Occipital lobe (tissue), 2 donors: ENCODE measurements around the gene AQP11. TPM values are rescaled to one million over a fixed set of nuclear protein-coding genes. Genes with fewer than 3 reads are reported as not detected.
A peak's percentile ranks its signal among the peaks of the same experiment; 100 is the strongest.
"Not testable (repeated sequence)": the region's sequence is repeated elsewhere in the genome, so short reads cannot be mapped to it uniquely, and the experiment has no call there.

ENCODE experiments used
- DNase-seq: peaks from one replicate; lab custom pipeline; 2025; lab: John Stamatoyannopoulos, UW
- total RNA-seq: library from RNA; depleted of rRNA; stranded (reverse); fragments of >200 nt; gene quantifications from one replicate; pipeline ENCODE4 v1.2.3, GENCODE V29; 2014

AQP11 gene, protein sequence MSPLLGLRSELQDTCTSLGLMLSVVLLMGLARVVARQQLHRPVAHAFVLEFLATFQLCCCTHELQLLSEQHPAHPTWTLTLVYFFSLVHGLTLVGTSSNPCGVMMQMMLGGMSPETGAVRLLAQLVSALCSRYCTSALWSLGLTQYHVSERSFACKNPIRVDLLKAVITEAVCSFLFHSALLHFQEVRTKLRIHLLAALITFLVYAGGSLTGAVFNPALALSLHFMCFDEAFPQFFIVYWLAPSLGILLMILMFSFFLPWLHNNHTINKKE
- total RNA-seq: 5.9 TPM

DNA sequence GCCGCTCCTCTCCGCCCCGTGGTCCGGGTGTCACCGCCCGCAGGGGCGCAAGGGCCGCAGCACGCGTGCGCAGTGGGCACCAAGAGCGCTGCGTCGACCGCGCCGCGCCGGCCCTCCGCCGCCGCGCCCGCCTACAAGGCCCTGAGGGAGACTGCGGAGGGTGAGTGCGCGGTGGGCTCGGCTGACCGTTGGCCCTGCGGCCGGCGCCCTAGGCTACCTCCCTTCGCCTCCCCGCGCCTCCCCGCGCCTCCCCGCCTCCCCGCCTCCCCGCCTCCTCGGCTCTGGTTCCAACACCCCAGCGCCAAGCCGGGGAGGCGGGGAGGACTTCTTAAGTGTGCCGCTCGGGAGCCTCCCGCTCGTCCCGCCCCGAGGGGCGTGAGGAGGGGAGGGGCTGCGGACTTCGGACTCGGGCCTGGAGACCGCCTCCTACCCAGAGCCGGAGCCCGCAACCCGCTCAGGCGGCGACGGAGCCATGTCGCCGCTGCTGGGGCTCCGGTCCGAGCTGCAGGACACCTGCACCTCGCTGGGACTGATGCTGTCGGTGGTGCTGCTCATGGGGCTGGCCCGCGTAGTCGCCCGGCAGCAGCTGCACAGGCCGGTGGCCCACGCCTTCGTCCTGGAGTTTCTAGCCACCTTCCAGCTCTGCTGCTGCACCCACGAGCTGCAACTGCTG is at the start of gene AQP11:
AQP11 (plus strand) TSS at position 433 of the 673 bp plus-strand sequence; CDS start at position 473, 40 bp downstream.
- DNase-seq: peak; percentile 83

DNA sequence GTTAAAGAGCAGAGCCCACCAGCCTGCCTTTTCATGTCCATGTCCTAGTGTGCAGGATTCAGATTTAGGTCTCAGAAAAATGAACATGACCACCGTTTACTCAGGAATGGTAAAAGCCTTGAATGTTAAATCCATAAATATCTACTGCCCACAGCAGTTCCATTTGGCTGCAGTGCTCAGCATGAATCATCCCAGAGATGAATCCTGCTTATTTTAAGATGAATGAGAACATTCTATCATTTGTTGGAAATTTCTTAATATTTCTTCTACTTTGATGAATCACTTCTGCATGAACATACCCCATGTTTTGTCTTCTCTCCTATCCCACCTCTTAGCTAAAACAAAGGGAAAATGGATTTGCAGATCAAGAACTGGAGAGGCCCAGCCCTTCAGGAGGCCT is 47.5 kb upstream of the AQP11 start:
- no peak for DNase-seq

DNA sequence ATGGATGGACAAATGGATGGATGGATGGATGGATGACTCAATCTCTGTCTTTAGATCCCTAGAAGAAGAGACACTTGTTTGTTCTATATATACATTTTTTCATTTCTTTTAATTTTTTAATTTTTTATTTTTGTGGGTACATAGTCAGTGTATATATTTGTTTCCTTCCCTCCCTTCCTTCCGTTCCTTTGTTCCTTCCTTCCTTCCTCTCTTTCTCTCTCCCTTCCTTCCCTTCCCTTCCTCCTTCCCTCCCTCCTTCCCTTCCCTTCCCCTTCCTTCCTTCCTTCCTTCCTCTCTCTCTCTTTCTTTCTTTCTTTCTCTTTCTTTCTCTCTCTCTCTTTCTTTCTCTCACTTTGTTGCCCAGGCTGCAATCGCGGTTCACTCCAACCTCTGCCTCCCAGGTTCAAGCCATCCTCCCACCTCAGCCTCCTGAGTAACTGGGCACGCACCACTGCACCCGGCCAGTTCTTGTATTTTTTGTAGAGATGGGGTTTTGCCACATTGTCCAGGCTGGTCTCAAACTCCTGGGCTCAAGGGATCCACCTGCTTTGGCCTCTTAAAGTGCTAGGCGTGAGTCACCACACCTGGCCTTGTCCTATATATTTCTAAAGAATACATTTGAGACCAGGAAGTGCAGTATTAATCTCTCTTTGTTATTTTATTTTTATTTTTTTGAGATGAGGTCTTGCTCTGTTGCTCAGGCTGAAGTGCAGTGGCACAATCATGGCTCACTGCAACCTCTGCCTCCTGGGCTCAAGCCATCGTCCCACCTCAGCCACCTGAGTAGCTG is 42.5 kb upstream of the AQP11 start:
- DNase-seq: no peak

- no peak for DNase-seq
These were observed 41.7 kb upstream of the AQP11 start for GRCh38 chr11:77547863-77548551.

- DNase-seq: peak; percentile 11
These were observed 41.0 kb upstream of the AQP11 start for GRCh38 chr11:77548552-77549445.

DNA sequence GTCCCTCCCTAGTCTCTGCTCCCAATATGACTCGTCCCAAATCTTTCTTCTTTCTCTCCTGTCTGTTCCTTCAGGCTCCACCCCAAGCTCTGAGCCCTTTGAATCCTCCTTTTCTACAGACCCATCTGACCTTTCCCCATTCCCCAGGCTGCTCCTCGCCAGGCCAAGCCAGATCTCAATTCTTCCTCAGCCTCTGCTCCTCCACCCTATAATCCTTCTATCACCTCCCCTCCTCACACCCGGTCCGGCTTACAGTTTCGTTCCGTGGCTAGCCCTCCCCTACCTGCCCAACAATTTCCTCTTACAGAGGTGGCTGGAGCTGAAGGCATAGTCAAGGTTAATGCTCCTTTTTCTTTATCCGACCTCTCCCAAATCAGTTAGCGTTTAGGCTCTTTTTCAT is 38.3 kb upstream of the AQP11 start:
- DNase-seq: not testable (repeated sequence)

DNA sequence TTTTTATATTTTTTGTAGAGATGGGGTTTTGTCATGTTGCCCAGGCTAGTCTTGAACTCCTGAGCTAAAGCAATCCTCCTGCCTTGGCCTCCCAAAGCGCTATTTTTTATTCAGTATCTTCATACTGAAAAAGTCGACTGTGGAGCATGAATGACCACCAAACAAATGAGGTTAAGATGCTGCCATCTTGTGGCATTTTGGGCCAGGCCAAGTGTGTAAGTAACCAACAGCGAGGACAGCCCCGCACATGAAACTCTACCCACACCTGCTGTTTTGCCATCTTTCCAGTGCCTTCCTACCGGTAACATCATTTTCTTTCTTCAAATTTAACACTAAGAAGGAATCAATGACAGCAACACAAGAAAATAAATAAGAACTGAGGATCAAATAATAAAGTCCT is 32.2 kb upstream of the AQP11 start:
- no peak for DNase-seq

GRCh38 chr11:77558380-77558779 is 31.4 kb upstream of the AQP11 start:
- no peak for DNase-seq

- no peak for DNase-seq
These were observed 29.9 kb upstream of the AQP11 start for GRCh38 chr11:77559686-77560401.

GRCh38 chr11:77560605-77561004 is 29.1 kb upstream of the AQP11 start:
- no peak for DNase-seq

DNA sequence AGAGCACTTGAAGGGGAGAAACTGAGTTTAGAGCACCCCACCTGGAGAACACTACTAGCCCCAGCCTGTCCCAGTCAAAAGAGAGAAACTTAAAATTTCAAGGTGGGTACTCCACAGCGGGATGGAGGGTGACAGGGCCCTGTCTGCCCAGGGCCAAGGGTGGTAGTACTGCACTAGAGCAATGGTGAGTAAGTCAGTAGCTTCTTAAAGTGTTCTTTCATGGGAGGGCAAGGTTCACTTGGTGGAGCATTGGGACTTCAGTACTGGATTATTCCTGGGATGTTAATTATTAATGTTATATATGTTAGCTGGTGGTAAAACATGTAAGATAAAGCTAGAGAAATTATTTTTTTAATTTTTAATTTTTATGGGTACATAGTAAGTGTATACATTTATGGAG is 28.5 kb upstream of the AQP11 start:
- no peak for DNase-seq

DNA sequence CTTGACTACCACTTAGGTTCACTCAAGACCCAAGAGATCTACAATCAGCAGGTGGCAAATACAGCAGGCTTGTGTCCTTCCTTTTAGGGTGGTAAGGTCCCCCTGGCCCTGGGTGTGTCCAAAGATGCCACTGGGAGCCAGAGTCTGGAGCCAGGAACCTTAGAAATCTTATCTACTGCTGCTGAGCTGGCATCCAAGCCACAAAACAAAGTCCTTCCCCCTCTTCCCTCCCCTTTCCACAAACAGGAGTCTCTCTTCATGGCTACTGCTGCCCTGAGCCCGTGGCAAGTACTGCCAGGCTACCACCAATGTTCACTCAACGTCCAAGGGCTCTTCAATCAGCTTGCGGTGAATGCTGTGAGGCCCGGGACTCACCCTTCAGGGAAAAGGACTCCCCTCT is 21.4 kb upstream of the AQP11 start:
- DNase-seq: no peak

GRCh38 chr11:77568916-77569675 is 20.7 kb upstream of the AQP11 start:
- DNase-seq: no peak

- no peak for DNase-seq
These were observed 20.1 kb upstream of the AQP11 start for GRCh38 chr11:77569676-77570070.

DNA sequence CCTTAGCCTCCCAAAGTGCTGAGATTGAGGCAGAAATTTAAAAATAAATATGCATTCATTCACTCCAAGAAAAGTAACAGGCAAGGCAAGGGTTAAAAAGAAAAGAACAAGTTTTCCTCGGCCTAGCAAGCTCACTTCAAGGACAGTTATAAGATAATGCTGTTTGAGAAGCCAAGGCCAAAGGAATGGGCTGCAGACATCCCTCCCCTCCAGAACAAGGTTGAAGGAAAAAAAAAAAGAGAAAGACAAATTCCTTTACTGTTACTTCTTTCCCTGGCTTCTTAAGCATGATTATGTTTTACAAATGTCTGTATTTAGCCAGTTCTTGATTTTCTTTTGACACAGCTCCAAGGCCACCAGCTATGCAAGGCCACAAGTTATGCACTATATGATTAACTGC is 18.9 kb upstream of the AQP11 start:
- DNase-seq: not testable (repeated sequence)

GRCh38 chr11:77575428-77575827 is 14.3 kb upstream of the AQP11 start:
- DNase-seq: not testable (repeated sequence)

DNA sequence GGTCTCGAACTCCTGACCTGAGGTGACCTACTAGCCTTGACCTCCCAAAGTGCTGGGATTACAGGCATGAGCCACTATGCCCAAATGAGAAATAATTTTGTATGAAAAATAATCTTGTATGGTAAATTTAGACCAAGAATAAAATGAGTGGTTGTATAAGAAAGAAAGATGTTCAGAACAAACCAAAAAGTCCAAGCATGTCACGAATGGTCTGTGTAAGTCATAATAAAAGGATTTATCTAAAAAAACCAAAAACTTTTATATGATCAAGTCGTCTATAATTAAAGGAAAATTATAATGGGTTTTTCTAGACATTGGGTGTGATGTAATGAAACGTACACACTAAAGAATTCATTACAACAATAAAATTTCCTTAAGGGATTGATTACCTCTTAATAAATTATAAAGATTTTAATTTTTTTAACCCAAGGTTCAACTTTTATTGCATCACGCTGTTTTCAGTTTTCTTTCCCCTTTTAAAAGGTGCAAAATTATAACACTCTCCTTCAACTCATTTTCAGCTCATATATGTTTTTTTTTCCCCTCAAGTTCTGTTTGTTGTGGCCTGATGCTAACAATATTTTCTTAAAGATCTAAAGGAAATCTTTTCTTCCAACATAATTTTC is 8.9 kb upstream of the AQP11 start:
- no peak for DNase-seq

GRCh38 chr11:77589181-77589520 is 602 bp upstream of the AQP11 start:
- DNase-seq: no peak

- DNase-seq: peak; percentile 76
These were observed 535 bp downstream of the AQP11 start for GRCh38 chr11:77590194-77590782.
